CD4-positive, alpha-beta T cell treated with Interleukin-15 for 4 hours (primary cell): ENCODE results near the gene FBRSL1.

Experiments used
- DNase-seq: peaks from one replicate; pipeline ENCODE4 v3.0.0-alpha.2; 2020; ENCODE audit warnings: low spot score

The FBRSL1 gene

GRCh38 chr12:132542661-132543060, 52.7 kb downstream of the FBRSL1 start:
- no peak for DNase-seq

DNA sequence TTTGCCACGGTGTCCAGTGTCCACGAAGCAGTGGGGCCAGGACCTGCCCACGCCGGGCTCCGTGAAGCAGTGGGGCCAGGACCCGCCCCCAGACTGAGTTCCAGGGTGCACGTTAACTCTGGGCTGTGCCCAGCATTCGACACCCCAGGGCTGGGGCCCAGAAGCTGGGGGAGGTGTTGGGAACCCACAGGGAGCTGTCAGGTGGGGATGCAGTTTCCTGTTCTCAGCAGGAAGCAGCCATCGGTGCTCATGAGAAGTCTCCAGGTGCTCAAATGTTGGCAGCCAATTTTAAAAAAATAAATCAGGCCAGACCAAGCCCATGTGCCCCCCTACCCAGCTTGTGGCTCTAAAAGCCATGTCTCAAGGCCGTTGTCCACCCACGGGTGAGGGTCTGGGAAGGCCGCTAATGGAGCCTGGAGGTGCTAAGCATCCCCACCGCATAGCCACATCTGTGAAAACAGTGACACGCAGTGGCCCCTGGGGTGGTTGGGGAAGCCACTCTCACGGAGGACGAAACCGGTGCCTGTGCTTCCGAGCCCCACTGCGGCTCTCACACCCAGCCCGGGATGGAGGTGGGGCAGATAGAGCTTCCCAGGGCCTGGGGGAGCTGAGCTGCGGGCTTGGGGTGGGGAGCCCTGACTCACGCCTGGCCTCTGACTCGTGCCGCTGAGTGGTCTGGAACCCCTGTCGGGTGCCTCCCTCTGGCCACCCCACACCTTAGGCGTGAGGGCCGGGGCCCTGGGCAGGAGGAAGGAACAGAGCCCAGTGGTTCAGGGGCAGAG, 53.5 kb downstream of the FBRSL1 start:
- no peak for DNase-seq

- no peak for DNase-seq
Observed at GRCh38 chr12:132544080-132544397, 54.1 kb downstream of the FBRSL1 start.

DNA sequence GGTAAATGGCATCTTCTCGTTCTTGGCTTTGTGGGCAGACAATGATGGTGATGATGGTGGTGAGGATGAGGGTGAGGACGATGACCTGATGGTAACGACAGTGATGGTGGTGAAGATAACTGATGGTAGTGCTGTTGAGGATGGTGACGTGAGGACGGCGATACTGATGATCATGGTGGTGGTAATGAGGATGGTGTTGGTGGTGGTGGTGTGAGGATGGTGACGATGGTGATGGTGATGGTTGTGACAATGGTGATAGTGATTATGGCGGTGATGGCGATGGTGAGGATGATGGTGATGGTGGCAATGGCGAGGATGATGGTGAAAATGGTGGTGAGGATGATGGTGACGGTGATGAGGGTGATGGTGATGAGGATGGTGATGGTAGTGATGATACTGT, 54.5 kb downstream of the FBRSL1 start:
- no peak for DNase-seq

- DNase-seq, result no peak
Observed at GRCh38 chr12:132545164-132545953, 55.4 kb downstream of the FBRSL1 start.

DNA sequence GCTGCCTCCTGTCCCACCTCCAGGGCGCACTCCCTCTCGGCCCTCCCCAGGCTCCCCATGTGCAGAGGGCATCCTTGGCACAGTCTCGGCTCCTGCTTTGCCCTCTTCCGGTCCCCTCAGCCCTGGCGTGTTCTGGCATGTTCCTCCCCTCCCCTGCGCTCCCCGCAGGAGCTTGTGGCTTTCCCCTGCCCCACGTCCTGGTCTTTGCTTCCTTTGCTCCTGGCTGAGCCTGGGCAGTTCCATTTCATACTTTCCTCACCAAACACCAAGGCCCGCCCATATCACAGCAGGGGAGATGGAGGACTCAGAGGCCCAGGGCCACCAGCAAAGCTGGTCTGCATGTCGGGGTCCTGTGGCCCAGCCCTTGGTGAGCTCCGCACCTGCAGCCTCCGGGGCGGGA, 56.0 kb downstream of the FBRSL1 start:
- DNase-seq, result no peak

DNA sequence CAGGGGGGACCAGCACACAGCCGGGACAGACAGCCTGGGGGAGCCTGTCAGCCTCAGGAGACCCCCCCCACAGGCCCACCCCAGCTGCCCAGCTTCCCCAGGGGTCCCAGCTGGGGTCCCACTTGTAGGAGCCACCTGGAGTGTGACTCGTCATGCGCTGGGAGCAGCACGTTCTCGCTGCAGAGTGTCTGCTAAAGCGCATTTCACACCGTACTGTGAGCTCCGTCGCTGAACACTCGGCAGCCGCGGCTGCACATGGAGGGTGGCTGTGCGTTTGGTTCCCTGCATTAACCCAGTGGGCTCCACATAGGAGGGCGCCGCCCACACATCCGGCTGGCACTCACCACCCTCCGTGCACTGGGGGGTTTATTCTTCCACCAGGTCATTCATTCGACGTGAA, 56.7 kb downstream of the FBRSL1 start:
- no peak for DNase-seq

DNA sequence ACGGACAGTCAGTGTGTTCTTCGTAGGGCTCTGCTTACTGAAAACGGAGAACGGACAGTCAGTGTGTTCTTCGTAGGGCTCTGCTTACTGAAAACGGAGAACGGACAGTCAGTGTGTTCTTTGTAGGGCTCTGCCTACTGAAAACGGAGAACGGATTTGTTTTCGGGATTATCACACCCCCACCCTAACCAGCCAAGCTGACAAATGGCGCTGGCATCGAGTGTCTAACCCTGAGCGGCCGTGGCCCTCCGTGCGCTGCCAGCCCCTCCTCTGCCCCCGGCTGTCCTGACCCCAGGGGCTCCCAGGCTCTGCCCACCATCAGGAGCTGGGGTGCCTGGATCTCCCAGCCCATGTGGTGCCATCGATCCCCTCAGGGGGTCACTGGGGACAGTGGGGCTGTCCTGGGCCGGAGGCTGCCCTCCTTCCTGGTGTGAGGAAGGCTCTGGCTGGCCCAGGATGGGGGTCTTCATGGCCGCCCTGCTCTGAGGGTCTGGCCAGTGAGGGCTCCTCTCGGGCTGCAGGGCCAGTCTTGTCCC, 57.3 kb downstream of the FBRSL1 start:
- DNase-seq, result no peak

DNA sequence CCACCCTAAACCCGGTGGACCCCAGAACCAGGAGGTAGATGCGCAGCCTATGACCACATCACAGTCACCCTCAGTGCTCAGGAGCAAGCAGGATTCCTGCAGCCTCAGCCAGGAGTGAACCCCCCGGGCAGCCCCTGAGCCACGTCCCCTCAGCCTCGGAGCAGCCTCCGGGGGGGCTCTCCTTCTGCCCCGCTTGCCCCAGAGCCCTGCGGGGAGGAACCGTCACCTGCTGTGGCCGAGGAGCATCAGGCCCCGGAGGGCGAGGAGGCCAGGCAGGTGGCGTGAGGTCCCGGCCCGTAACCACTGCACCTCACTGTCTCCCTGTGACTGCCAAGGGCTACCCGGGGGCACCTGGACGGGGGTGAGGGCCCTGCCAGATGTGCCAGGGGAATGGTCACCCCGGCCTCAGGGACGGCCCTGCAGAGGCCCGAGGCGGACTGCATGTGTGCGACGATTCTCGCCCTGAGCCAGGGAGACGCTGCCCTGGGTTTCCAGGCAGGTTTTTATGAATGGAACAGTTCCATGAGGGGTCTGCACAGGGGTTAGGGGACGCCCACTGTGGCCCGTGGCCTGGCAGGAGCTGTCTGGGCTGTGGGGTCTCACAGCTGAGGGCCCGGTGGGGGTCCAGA, 58.6 kb downstream of the FBRSL1 start:
- DNase-seq, result no peak

GRCh38 chr12:132549059-132549458, 59.1 kb downstream of the FBRSL1 start:
- no peak for DNase-seq

DNA sequence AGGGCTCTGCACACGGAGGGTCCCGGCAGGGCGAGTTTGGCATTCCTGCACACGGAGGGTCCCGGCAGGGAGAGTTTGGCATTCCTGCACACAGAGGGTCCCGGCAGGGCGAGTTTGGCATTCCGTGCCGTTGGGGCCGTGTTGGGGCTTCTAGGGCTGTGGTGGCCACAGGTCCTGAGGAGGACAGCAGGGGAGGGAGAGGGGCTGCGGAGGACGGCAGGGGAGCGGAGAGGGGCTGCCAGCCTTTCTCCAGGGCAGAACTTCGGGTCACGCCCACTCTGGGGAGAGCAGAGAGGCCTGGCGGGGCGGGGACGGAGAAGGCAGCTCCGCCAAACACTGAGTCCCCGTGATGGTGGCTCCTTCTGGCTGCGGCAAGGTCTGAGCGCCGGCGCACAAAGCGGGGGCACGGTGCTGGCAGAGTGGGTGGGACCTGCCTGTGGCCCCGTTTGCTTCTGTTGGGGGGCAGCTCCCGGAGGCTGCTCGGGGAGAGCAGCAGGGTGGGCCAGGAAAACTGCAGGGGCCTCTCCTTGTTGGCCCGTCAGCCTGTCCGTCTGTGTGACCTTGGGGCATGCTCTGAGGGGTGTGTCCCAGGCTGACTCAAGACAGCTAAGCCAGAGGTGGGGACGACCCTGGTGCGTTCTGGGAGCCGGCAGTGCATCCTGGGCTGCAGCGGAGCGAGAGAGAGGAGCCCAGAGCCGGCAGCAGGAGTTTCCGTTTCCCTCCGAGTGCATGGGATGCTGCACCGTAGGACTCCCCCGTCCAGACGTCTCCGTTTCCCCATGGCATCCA, 60.3 kb downstream of the FBRSL1 start:
- no peak for DNase-seq

GRCh38 chr12:132550830-132551640, 61.1 kb downstream of the FBRSL1 start:
- no peak for DNase-seq

DNA sequence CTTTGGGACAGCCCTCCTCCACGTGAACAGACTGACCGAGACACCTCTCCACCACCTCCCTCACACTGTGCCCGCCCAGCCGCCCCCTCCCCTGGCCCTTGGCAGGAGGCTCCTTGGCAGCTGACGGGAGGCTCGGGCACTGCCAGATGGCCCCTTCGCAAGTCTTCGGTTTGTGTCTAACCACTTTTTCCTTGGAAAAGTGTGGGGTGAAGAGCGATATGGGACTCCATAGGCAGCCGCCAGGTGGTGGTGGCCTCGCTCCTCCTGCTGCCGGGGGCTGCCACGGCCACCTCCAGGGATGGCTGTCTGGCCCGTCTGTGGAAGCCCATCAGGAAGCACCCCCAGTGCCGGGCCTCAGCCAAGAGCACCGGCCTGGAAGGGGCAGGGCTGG, 61.7 kb downstream of the FBRSL1 start:
- no peak for DNase-seq

GRCh38 chr12:132554845-132555630, 65.1 kb downstream of the FBRSL1 start:
- DNase-seq, result no peak

GRCh38 chr12:132555686-132556085, 65.7 kb downstream of the FBRSL1 start:
- DNase-seq, result no peak

- DNase-seq, result no peak
Observed at GRCh38 chr12:132556216-132556615, 66.3 kb downstream of the FBRSL1 start.

GRCh38 chr12:132556801-132557200, 66.8 kb downstream of the FBRSL1 start:
- no peak for DNase-seq

- DNase-seq, result no peak
Observed at GRCh38 chr12:132557291-132558015, 67.5 kb downstream of the FBRSL1 start.

- DNase-seq, result no peak
Observed at GRCh38 chr12:132558042-132558856, 68.3 kb downstream of the FBRSL1 start.
